Purkinje cell (primary cell): ENCODE measurements around the gene AKAP12. TPM values are rescaled to one million over a fixed set of nuclear protein-coding genes. Genes with fewer than 3 reads are reported as not detected.

Experiments used
- polyA plus RNA-seq: library from polyadenylated mRNA; unstranded; fragments of >200 nt; fragmentation: Nextera tagmentation; gene quantifications from 2 replicates; pipeline ENCODE4 v1.2.1, GENCODE V29; 2014

Gene AKAP12, protein sequence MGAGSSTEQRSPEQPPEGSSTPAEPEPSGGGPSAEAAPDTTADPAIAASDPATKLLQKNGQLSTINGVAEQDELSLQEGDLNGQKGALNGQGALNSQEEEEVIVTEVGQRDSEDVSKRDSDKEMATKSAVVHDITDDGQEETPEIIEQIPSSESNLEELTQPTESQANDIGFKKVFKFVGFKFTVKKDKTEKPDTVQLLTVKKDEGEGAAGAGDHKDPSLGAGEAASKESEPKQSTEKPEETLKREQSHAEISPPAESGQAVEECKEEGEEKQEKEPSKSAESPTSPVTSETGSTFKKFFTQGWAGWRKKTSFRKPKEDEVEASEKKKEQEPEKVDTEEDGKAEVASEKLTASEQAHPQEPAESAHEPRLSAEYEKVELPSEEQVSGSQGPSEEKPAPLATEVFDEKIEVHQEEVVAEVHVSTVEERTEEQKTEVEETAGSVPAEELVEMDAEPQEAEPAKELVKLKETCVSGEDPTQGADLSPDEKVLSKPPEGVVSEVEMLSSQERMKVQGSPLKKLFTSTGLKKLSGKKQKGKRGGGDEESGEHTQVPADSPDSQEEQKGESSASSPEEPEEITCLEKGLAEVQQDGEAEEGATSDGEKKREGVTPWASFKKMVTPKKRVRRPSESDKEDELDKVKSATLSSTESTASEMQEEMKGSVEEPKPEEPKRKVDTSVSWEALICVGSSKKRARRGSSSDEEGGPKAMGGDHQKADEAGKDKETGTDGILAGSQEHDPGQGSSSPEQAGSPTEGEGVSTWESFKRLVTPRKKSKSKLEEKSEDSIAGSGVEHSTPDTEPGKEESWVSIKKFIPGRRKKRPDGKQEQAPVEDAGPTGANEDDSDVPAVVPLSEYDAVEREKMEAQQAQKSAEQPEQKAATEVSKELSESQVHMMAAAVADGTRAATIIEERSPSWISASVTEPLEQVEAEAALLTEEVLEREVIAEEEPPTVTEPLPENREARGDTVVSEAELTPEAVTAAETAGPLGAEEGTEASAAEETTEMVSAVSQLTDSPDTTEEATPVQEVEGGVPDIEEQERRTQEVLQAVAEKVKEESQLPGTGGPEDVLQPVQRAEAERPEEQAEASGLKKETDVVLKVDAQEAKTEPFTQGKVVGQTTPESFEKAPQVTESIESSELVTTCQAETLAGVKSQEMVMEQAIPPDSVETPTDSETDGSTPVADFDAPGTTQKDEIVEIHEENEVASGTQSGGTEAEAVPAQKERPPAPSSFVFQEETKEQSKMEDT (N-terminal part only)
- 49.5 and 50.5 TPM in 2 replicates for polyA plus RNA-seq

DNA sequence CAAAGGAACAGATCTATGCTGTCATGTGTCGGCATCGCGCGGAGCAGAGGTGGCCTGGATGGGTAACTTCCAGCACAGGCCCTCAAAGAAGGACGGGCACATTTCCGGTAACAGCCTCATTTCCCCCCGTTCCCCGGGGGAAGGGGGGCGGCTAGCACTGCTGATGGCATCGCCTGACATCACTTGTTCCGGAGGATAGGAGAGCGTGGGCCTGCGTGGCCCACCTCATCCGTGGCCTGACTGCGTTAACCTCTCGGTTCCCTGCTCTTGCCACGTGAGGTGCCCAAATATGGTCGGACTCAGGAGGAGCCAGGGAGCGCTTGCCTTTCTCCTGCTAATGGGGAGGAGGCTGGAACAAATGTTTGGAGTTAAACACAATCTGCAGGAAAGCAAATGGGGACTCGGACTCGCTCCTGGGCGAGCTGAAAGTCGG is at the start of gene AKAP12:
Gene AKAP12 (plus strand): TSS at position 365 of the 433 bp plus-strand sequence. CDS start 596 bp downstream, outside the sequence.

GRCh38 chr6:151391471-151392413 is 152.0 kb downstream of the AKAP12 start, which contains the start of gene ZBTB2:
TSS of gene ZBTB2 (minus strand) at chr6:151391559. CDS start at chr6:151373637, 17,922 bp downstream.

Other genes with a start within 250 kb of the AKAP12 start
- gene ZBTB2, start 151.6 kb downstream of the AKAP12 start, polyA plus RNA-seq = 1.4 and 2.1 TPM in 2 replicates
- 9.4 and 23.7 TPM in 2 replicates for gene RMND1, start 212.2 kb downstream of the AKAP12 start, polyA plus RNA-seq